Upper lobe of right lung (tissue), 1 donor: Measurements from ENCODE around the gene SLC22A3. TPM values are rescaled to one million over a fixed set of nuclear protein-coding genes. Genes with fewer than 3 reads are reported as not detected.
"Not testable (repeated sequence)": the region's sequence is repeated elsewhere in the genome, so short reads cannot be mapped to it uniquely, and the experiment has no call there.

ENCODE experiments used
- ATAC-seq: fragments of 200-7000 bp; cut with Tn5 transposase; one replicate; pipeline ENCODE4 v1.9.1; 2020; ENCODE audit warnings: mild to moderate bottlenecking, moderate library complexity
- DNase-seq: peaks from one replicate; pipeline ENCODE4 v3.0.0-alpha.2; 2020
- H3K27ac ChIP-seq: fragments of 200-600 bp; one replicate; pipeline ENCODE4 v1.8.0; 2022
- H3K27me3 ChIP-seq: fragments of 200-600 bp; one replicate; pipeline ENCODE4 v1.8.0; 2022; ENCODE audit warnings: mild to moderate bottlenecking
- H3K36me3 ChIP-seq: fragments of 200-600 bp; one replicate; pipeline ENCODE4 v1.8.0; 2022
- H3K4me1 ChIP-seq: fragments of 200-600 bp; one replicate; pipeline ENCODE4 v1.8.0; 2022
- H3K4me3 ChIP-seq: fragments of 200-600 bp; one replicate; pipeline ENCODE4 v1.8.0; 2022; ENCODE audit warnings: mild to moderate bottlenecking
- H3K9me3 ChIP-seq: fragments of 200-600 bp; one replicate; pipeline ENCODE4 v1.8.0; 2022
- CTCF ChIP-seq: fragments of 200-600 bp; IDR thresholded peaks from one replicate; pipeline ENCODE4 v1.8.0; 2022; ENCODE audit warnings: antibody characterized with exemption
- intact Hi-C: fragments of 100-400 bp; cut with DNase I; formaldehyde crosslinking; loops from one replicate; pipeline ENCODE4 v1.11.0; 2022
- total RNA-seq: library from RNA; stranded (reverse); fragmentation: NEBNext Ultra II Directional; extraction: Animal tissue kit (Norgen Biotek cat#: 25700); gene quantifications from one replicate; pipeline ENCODE4 v1.2.1, GENCODE V29; 2021
- donor health status: DM: no; HTN: yes; CAD: no; lungs with severe emphysema.

Gene SLC22A3
- total RNA-seq, 1 donor from 2014 or later = 30.6 TPM

GRCh38 chr6:160442151-160442550, 94.0 kb downstream of the SLC22A3 start:
- DNase-seq = no peak
- Histone ChIP-seq H3K27ac (no peak overlapping the region), H3K36me3 (no peaks in the 10 kb centered on the region), H3K9me3 (no peaks in the 10 kb centered on the region), H3K4me3 (no peak overlapping the region), H3K27me3 (no peaks in the 10 kb centered on the region), H3K4me1 (no peaks in the 10 kb centered on the region)
- ATAC-seq = no peak
- intact Hi-C loops = no loop called here
- no peak for TF ChIP-seq CTCF

- Histone ChIP-seq H3K9me3 (no peaks in the 10 kb centered on the region), H3K4me3 (no peak overlapping the region), H3K36me3 (no peaks in the 10 kb centered on the region), H3K27me3 (no peaks in the 10 kb centered on the region), H3K4me1 (no peaks in the 10 kb centered on the region), H3K27ac (no peak overlapping the region)
- DNase-seq = peak; percentile 70
- intact Hi-C loops = no loop called here
- no peak for TF ChIP-seq CTCF
- ATAC-seq = peak; percentile 80
These were observed 97.0 kb downstream of the SLC22A3 start for GRCh38 chr6:160445130-160445529.

GRCh38 chr6:160447350-160447749, 99.2 kb downstream of the SLC22A3 start:
- intact Hi-C loops = no loop called here

GRCh38 chr6:160449787-160450186, 101.6 kb downstream of the SLC22A3 start:
- not testable (repeated sequence) for H3K9me3 ChIP-seq, DNase-seq, ATAC-seq, H3K4me3 ChIP-seq, H3K27me3 ChIP-seq, H3K4me1 ChIP-seq, H3K27ac ChIP-seq, H3K36me3 ChIP-seq
- intact Hi-C loops = loop anchor here (10.0 kb wide), 1 partner anchor 315 kb away; no protein-coding TSS in a partner anchor

More at GRCh38 chr6:160447350-160447749, 99.2 kb downstream of the SLC22A3 start:
- ATAC-seq = no peak
- Histone ChIP-seq H3K36me3 (no peaks in the 10 kb centered on the region), H3K9me3 (no peaks in the 10 kb centered on the region), H3K4me3 (no peak overlapping the region), H3K4me1 (no peaks in the 10 kb centered on the region), H3K27me3 (no peaks in the 10 kb centered on the region), H3K27ac (no peak overlapping the region)
- no peak for TF ChIP-seq CTCF
- DNase-seq = no peak

GRCh38 chr6:160450849-160451248, 102.7 kb downstream of the SLC22A3 start:
- no peak for ATAC-seq
- DNase-seq = no peak
- Histone ChIP-seq H3K4me3 (no peak overlapping the region), H3K9me3 (no peaks in the 10 kb centered on the region), H3K27ac (no peak overlapping the region), H3K4me1 (peaks cover 4% of the 10 kb centered on the region), H3K27me3 (peaks cover 5% of the 10 kb centered on the region), H3K36me3 (no peaks in the 10 kb centered on the region)
- TF ChIP-seq CTCF = no peak
- intact Hi-C loops = loop anchor here (10.0 kb wide), 1 partner anchor 316 kb away; no protein-coding TSS in a partner anchor

GRCh38 chr6:160454303-160454702, 106.1 kb downstream of the SLC22A3 start:
- H3K4me3 ChIP-seq = no peak overlapping the region
- H3K27ac ChIP-seq = no peak overlapping the region
- no peak for TF ChIP-seq CTCF
- H3K4me1 ChIP-seq = peaks cover 4% of the 10 kb centered on the region
- DNase-seq (no peak), ATAC-seq (no peak)
- no peaks in the 10 kb centered on the region for H3K9me3 ChIP-seq
- H3K27me3 ChIP-seq = peaks cover 5% of the 10 kb centered on the region
- intact Hi-C loops = loop anchor here (10.0 kb wide), 1 partner anchor 320 kb away; no protein-coding TSS in a partner anchor
- no peaks in the 10 kb centered on the region for H3K36me3 ChIP-seq
